ENCODE measurements around the gene DOCK8.

The DOCK8 gene

DNA sequence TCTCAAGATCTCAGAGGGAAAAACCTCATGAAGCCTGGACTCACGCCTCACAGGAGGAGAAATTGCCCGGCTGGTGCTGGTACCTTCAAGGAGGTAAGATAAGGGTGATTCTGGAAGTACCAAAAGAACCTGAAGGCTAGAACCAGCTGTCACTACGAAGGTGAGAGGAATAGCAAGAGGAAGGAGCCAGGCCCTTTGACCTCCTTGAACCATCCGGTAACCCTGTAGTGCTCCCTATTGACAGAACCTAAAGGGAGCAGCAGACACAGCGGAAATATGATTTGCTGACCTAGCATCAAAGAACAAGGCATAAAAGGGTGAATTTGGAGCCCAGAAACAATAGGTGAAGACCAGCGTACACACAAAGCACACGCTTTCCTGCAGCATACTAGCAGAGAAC, 92.2 kb downstream of the DOCK8 start:
- DNase-seq (ENCODE audit: low read depth in 3 of 3) = peak in 2 of 3 donors; percentile 16 to 32

GRCh38 chr9:311841-312240, 97.2 kb downstream of the DOCK8 start:
- DNase-seq (ENCODE audit: low read depth in 3 of 3) = no peak

DNA sequence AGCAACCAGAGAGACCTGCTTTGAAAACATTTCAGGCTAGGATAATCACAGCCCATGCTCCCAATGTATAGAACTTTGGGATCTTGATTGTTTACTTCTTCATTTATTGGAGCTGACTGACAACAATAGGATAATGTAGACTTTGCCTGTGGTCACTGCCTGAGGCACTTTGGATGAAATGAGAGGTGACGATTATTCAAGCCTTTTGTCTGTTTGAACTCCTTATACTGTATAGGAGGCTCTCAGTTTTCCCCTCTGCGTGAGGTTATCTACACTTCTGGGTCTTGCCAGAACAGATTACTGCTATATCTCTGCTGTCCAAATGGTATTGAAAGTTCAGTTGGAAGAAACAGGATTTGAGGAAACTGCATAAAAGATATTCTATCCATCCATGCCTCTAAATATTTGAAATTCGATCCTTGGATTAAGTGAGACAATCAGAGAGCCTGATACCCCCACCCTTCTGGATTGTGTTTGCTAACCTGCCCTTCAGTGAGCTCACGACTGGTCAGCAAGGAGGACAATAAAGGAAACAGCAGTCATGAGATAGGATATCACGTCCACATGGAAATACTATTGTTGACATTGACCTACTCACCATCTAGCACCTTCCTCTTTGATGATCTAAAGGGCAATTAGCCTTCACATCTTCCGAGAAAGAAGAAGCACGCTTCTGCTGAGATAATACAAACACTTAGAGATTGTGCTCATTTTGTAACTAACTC, 98.1 kb downstream of the DOCK8 start:
- DNase-seq (ENCODE audit: low read depth in 3 of 3) = no peak

GRCh38 chr9:316382-316965, 101.8 kb downstream of the DOCK8 start:
- no peak for DNase-seq (ENCODE audit: low read depth in 3 of 3)

DNA sequence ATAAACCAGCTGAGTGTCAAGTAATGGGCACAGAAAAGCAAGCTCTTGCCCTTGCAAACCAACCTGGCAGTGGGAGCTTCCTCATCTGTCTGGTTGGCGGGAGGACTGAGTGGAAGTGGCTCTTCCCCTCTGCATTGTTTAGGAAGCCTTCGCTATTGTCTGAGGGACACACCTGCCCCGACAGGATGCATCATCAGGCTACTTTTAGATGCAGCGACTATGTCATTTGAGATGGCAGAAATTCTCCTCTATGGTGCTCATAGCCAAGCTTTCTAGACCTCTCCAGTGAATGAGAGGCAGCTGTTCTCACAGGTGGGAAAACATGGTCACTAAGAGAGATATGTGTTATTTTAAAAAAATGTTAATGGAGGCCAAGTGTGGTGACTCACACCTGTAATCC, 104.0 kb downstream of the DOCK8 start:
- DNase-seq (ENCODE audit: low read depth in 3 of 3) = no peak

- DNase-seq (ENCODE audit: low read depth in 3 of 3) = no peak
These were observed 110.3 kb downstream of the DOCK8 start for GRCh38 chr9:324971-325370.

GRCh38 chr9:326667-327066, 112.0 kb downstream of the DOCK8 start:
- DNase-seq (ENCODE audit: low read depth in 3 of 3) = no peak

- DNase-seq (ENCODE audit: low read depth in 3 of 3) = no peak
These were observed 113.8 kb downstream of the DOCK8 start for GRCh38 chr9:328453-328852.

DNA sequence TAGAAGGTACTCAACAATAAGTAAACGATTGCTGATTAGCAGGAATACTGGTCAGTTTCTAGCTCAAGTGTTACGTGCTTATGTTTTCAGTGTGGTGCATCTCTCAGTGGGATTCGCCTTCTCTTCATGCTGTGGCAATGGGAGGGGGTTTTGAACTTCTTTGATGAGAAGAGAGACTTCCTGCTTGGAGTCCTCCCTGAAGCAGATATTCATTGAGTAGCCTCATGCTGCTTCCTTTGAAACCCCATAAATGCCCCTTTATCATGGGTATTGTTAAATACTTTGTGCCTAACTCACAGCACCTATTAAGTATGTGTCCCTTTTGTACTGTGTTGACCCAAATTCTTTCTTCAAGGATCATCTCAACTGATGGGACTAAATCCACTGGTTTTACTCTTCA, 116.5 kb downstream of the DOCK8 start:
- no peak for DNase-seq (ENCODE audit: low read depth in 3 of 3)

DNA sequence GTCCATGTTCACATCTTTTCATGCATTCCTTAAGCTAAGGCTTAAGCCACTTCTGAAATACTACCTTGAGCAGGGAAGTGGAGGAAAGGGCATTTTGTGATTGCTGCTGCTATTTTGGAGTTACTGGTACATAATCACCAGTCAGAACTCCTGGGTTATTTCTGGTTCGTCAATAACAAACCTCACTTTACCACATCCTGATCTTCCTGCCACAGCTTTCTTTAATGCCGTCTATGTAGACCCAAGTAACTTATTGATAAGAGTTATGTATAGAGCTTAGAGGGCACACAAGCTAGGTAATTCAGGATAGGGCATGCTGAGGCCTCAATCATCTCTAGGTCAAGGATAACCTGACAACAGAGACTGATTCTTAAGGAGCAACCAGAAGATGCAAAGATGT, 120.7 kb downstream of the DOCK8 start:
- DNase-seq (ENCODE audit: low read depth in 3 of 3) = no peak

- DNase-seq (ENCODE audit: low read depth in 3 of 3) = no peak
These were observed 121.4 kb downstream of the DOCK8 start for GRCh38 chr9:336039-336438.

DNA sequence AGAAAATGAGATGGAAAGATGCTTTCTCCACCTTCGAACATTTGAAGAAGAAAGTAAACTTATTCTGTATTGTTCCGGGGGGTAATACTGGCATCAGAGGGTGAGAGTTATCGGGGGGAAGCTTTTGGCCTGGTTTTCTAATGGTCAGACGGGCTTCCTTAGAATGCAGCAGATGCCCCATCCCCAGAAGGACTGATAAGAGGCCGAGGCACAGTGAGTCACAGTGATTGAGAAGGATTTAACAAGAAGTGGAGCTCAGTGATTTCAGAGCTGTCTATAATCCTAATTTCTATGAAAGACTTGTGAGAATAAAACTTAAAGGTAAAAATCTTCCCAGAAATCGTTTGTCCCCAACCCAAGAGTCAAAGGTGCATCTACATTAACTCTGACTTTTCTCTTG, 123.9 kb downstream of the DOCK8 start:
- no peak for DNase-seq (ENCODE audit: low read depth in 3 of 3)

DNA sequence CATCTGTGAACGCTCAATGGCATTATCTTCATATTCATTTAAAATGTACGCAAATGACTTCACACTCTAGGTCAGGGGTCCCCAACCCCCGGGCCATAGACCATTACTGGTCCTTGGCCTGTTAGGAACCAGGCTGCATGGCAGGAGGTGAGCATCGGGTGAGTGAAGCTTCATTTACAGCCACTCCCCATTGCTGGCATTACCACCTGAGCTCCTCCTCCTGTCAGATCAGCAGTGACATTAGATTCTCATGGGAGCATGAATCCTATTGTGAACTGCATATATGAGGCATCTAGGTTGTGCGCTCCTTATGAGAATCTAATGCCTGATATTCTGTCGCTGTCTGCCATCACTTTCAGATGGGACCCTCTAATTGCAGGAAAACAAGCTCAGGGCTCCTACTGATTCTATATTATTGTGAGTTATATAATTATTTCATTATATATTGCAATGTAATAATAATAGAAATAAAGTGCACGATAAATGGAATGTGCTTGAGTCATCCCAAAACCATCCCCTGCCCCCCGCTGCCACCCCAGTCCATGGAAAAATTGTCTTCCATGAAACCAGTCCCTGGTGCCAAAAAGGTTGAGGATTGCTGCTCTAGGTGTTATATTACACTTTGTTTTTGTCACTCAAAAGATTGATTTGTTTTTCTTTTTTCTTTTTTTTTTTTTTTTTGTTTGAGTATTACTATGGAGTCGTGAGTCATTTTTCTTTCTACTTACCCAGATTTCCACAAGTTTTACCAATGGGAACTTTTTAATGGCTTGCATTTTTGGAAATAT, 127.2 kb downstream of the DOCK8 start:
- no peak for DNase-seq (ENCODE audit: low read depth in 3 of 3)

DNA sequence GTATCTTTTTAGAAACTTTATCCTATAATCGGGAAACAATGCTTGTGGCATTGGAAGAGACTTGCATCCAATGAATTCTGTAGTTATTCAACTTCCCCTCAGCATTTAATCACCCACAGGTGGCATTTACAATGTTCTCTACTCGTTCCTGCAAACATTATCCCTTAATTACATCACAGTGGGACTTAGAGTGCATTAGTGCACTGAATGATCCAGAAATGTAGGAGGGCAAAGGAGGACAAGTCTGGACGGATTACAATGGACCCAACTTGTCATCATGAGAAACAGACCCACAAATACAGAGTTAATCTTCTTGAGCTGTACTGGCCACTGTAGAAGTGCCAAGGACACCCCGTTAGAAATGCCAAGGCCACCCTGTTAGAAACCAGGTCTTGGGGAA, 129.1 kb downstream of the DOCK8 start:
- DNase-seq (ENCODE audit: low read depth in 3 of 3) = no peak

GRCh38 chr9:346111-346571, 131.5 kb downstream of the DOCK8 start:
- DNase-seq (ENCODE audit: low read depth in 3 of 3) = no peak

- no peak for DNase-seq (ENCODE audit: low read depth in 3 of 3)
These were observed 133.1 kb downstream of the DOCK8 start for GRCh38 chr9:347667-348292.

DNA sequence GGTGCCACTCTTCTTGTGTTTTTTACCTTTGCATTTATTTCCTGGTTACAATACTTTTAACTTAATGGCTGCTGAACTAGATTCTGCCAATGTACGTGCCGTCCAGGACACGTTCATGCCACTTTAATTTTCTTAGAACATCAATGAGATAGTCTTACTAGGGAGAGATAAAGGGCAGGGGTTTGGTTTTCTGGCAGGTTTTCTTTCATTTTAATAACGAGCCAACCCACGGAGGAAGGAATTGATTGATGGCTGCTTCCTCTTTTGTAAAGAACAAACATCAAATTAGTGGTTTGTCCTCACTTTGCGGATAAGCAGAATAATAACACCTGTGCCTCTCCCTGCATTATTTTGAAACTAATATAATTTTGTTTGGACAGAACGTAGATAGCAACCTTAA, 135.7 kb downstream of the DOCK8 start:
- no peak for DNase-seq (ENCODE audit: low read depth in 3 of 3)

DNA sequence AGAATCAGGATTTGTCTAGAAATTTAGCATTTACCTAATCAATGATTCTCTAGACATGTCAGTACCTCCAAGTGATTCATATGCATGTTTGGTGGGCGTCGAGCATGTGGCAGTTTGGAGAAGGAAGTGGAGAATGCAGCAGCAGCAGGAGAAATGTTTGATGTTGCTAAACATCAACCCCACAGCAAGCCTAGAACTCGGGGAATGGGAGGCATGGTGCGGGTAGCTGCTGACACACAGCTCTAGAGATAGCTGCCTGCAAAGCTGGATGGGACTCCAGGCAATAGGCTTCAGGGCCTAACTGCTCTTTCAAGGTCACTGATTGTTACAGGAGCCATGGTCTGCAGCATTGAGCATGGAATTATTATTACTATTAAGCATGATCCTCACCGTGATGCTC, 137.3 kb downstream of the DOCK8 start:
- DNase-seq (ENCODE audit: low read depth in 3 of 3) = no peak

GRCh38 chr9:353077-353476, 138.4 kb downstream of the DOCK8 start:
- DNase-seq (ENCODE audit: low read depth in 3 of 3) = no peak

- DNase-seq (ENCODE audit: low read depth in 3 of 3) = no peak
These were observed 139.8 kb downstream of the DOCK8 start for GRCh38 chr9:354453-354852.

- DNase-seq (ENCODE audit: low read depth in 3 of 3) = no peak
These were observed 142.9 kb downstream of the DOCK8 start for GRCh38 chr9:357560-357959.

- DNase-seq (ENCODE audit: low read depth in 3 of 3) = no peak
These were observed 148.1 kb downstream of the DOCK8 start for GRCh38 chr9:362561-363273.

Measured in stimulated activated CD4-positive, alpha-beta T cell treated with anti-CD3 and anti-CD28 coated beads, TNF-alpha, amount 100 ng/mL, for 48 hours (primary cell).